HG02763 (cell line): ENCODE results near the gene LCE2A.

Experiments
- ATAC-seq: cut with Tn5 transposase; IDR thresholded peaks from one replicate; pipeline ENCODE4 v1.9.1; 2021; ENCODE audit warnings: mild to moderate bottlenecking, moderate library complexity; ENCODE audit not compliant: unreplicated experiment

The LCE2A gene

GRCh38 chr1:152741656-152742055 lies 43.5 kb downstream of the LCE2A start:
- ATAC-seq, result no peak

GRCh38 chr1:152743371-152744145 lies 45.4 kb downstream of the LCE2A start:
- ATAC-seq, result no peak

- ATAC-seq, result no peak
Measured at GRCh38 chr1:152745289-152745704, 47.2 kb downstream of the LCE2A start.

- no peak for ATAC-seq
Measured at GRCh38 chr1:152745765-152746444, 47.8 kb downstream of the LCE2A start.

GRCh38 chr1:152747831-152748230 lies 49.7 kb downstream of the LCE2A start:
- no peak for ATAC-seq
